Right lung (tissue), 5 donors: ENCODE results near the gene CACNA2D4. TPM values are rescaled to one million over a fixed set of nuclear protein-coding genes. Genes with fewer than 3 reads are reported as not detected.

Source experiments
- DNase-seq, 2 donors: peaks; one replicate each; pipeline ENCODE4 v3.0.0-alpha.2; 2013
- polyA plus RNA-seq, 5 donors: library from polyadenylated mRNA; unstranded; fragments of 120-200 nt; gene quantifications; one replicate each; pipeline versions ENCODE4 v1.2.1 to v1.2.3, GENCODE V29; 2013; ENCODE audit warnings: inconsistent platforms in 1 of 5, low replicate concordance in 1 of 5; ENCODE audit not compliant: insufficient read length in 5 of 5, insufficient read depth in 1 of 5

The CACNA2D4 gene
- polyA plus RNA-seq, 5 donors = 1.3 to 2.6 (median 1.9) TPM

GRCh38 chr12:1934068-1934467 is 15.6 kb upstream of the CACNA2D4 start:
- DNase-seq = no peak

GRCh38 chr12:1933342-1934051 is 15.0 kb upstream of the CACNA2D4 start:
- no peak for DNase-seq

- DNase-seq = no peak
These were observed 13.9 kb upstream of the CACNA2D4 start for GRCh38 chr12:1932264-1932777.

- no peak for DNase-seq
These were observed 13.2 kb upstream of the CACNA2D4 start for GRCh38 chr12:1931642-1932041.

- DNase-seq = no peak
These were observed 12.5 kb upstream of the CACNA2D4 start for GRCh38 chr12:1930803-1931597.

- no peak for DNase-seq
These were observed 11.7 kb upstream of the CACNA2D4 start for GRCh38 chr12:1929985-1930802.

- no peak for DNase-seq
These were observed 11.0 kb upstream of the CACNA2D4 start for GRCh38 chr12:1929241-1929984.

GRCh38 chr12:1928439-1929121 is 10.1 kb upstream of the CACNA2D4 start:
- DNase-seq = no peak

GRCh38 chr12:1927751-1928351 is 9.4 kb upstream of the CACNA2D4 start:
- DNase-seq = no peak

GRCh38 chr12:1927051-1927680 is 8.7 kb upstream of the CACNA2D4 start:
- no peak for DNase-seq

GRCh38 chr12:1926251-1926657 is 7.8 kb upstream of the CACNA2D4 start:
- no peak for DNase-seq

GRCh38 chr12:1925684-1926006 is 7.2 kb upstream of the CACNA2D4 start:
- no peak for DNase-seq

GRCh38 chr12:1924996-1925683 is 6.7 kb upstream of the CACNA2D4 start:
- no peak for DNase-seq

- DNase-seq = no peak
These were observed 4.5 kb upstream of the CACNA2D4 start for GRCh38 chr12:1922985-1923384.

GRCh38 chr12:1922075-1922709 is 3.7 kb upstream of the CACNA2D4 start:
- DNase-seq = no peak

GRCh38 chr12:1920971-1921370 is 2.5 kb upstream of the CACNA2D4 start:
- DNase-seq = no peak

GRCh38 chr12:1920436-1920835 is 2.0 kb upstream of the CACNA2D4 start:
- no peak for DNase-seq

GRCh38 chr12:1919763-1920162 is 1.3 kb upstream of the CACNA2D4 start:
- no peak for DNase-seq

- no peak for DNase-seq
These were observed 832 bp upstream of the CACNA2D4 start for GRCh38 chr12:1919284-1919683.
